ENCODE measurements around the gene YEATS4. TPM values are rescaled to one million over a fixed set of nuclear protein-coding genes. Genes with fewer than 3 reads are reported as not detected.
A peak's percentile ranks its signal among the peaks of the same experiment; 100 is the strongest.

Gene YEATS4
- total RNA-seq, 1 donor = 28.5 TPM

GRCh38 chr12:69341328-69341727 is 18.2 kb upstream of the YEATS4 start:
- peak in 1 of 3 donors; percentile 31 for DNase-seq (ENCODE audit: low read depth in 2 of 3, low spot score in 2 of 3)

DNA sequence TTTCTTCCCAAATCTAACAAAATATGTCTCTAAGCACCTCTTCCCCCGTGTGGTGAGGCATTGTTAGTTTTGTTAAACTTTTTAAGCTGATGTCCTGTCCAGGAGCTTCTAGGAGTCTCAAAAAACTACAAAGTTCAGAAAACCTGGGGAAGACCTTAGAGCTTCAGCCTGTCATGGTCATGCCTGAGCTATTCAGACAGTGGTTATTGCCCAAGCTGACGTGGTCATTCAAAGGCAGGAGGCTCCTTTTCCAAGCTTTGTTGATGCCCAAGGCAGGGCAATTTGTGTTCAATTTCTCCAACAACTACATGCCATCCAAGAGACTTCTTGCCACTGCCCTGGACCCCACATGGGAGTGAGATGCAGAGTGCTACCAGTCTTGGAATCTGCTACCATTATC is 17.1 kb upstream of the YEATS4 start:
- no peak for DNase-seq (ENCODE audit: low read depth in 2 of 3, low spot score in 2 of 3)

GRCh38 chr12:69343357-69343756 is 16.2 kb upstream of the YEATS4 start:
- no peak for DNase-seq (ENCODE audit: low read depth in 2 of 3, low spot score in 2 of 3)

DNA sequence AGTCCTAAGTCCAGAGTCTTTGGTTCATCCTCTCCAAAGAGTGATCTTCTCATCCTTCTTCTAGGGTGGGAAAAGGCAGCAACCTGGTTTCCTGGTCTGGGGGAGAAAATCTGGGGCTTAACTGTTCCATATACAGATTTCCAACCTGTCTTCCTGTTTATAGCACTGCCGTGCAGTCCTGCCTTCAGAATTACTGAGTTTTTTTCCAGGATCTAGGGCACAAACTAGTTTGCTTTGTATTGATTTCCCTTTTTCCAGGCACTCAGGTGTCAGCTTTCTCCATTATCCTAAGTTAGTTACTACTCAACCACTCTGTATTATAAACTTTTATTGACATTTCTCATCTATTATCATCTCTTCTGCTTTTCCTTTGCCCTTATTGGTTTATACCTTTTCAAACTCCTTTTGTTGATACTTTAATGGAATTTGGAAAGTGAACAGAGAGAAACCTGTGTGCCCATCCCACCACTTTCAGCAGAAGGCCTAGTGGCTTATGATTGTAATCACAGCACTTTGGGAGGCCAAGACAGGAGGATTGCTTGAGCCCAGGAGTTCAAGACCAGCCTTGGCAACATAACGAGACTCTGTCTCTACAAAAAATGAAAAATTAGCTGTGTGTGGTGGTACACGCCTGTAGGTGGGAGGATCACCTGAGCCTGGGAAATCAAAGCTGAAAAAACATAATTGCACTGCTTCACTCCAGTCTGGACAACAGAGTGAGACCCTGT is 15.5 kb upstream of the YEATS4 start:
- DNase-seq (ENCODE audit: low read depth in 2 of 3, low spot score in 2 of 3) = no peak

- DNase-seq (ENCODE audit: low read depth in 2 of 3, low spot score in 2 of 3) = no peak
Measured at GRCh38 chr12:69345077-69345476, 14.5 kb upstream of the YEATS4 start.

DNA sequence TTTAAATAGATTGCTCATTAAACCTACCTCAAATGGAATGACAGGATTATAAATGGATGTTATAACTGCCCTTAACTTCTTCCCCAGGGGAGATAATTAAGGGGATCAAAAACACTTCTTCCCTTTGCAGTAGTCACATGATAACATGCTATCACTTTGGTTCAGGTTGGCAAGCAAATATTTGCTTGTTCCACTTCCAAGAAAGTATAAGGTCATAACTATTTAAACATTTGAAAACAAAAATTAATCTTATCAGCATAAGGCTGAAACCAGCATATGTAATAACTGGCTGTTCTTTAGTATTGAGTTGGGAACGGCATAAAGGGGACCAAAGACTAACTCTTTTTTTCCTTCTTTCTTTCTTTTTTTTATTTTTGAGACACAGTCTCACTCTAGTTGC is 13.8 kb upstream of the YEATS4 start:
- DNase-seq (ENCODE audit: low read depth in 2 of 3, low spot score in 2 of 3) = no peak

- DNase-seq (ENCODE audit: low read depth in 2 of 3, low spot score in 2 of 3) = peak in 2 of 3 donors; percentile 32 to 40
Measured at GRCh38 chr12:69348162-69348938, 11.2 kb upstream of the YEATS4 start, which contains the start of gene LYZ. LYZ (plus strand) TSS chr12:69348381; CDS start chr12:69348409, 28 bp downstream.

GRCh38 chr12:69350002-69350626 is 9.4 kb upstream of the YEATS4 start:
- no peak for DNase-seq (ENCODE audit: low read depth in 2 of 3, low spot score in 2 of 3)

- no peak for DNase-seq (ENCODE audit: low read depth in 2 of 3, low spot score in 2 of 3)
Measured at GRCh38 chr12:69350777-69351176, 8.8 kb upstream of the YEATS4 start.

DNA sequence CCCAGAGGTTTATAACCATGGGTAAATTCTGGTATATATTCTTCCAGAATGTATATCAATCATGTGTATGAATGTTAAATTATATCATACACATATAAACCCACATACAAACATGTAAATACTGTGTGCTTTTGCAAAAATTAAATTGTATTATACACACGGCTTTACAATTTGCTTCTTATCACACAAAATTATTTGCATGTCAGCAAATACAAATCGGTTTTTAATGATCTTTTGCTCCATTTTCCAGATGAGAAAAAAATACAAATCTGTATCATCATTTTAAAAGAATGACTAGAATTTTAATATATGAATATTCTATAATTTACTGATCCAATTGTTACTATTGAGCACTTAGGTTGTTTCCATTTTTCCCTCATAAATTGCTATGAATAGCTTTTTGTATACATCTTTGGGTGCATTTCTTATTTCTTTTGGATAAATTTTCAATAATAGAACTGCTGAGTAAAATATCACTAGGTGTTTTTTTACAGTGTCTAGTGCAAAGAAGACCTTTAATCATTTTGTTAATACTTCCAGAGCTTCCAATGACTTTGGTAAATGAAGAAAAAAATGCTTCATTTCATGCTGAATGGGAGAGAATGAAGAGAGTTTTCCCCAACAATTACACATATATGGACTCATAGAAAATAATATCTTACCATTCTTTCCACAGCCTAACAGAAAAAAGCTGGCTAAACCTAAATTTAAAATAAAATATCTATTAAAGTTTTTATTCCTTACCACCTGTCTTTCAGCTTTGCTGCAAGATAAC is 7.9 kb upstream of the YEATS4 start:
- no peak for DNase-seq (ENCODE audit: low read depth in 2 of 3, low spot score in 2 of 3)

- DNase-seq (ENCODE audit: low read depth in 2 of 3, low spot score in 2 of 3) = no peak
Measured at GRCh38 chr12:69352904-69353303, 6.6 kb upstream of the YEATS4 start.

GRCh38 chr12:69354172-69354555 is 5.4 kb upstream of the YEATS4 start:
- DNase-seq (ENCODE audit: low read depth in 2 of 3, low spot score in 2 of 3) = no peak

DNA sequence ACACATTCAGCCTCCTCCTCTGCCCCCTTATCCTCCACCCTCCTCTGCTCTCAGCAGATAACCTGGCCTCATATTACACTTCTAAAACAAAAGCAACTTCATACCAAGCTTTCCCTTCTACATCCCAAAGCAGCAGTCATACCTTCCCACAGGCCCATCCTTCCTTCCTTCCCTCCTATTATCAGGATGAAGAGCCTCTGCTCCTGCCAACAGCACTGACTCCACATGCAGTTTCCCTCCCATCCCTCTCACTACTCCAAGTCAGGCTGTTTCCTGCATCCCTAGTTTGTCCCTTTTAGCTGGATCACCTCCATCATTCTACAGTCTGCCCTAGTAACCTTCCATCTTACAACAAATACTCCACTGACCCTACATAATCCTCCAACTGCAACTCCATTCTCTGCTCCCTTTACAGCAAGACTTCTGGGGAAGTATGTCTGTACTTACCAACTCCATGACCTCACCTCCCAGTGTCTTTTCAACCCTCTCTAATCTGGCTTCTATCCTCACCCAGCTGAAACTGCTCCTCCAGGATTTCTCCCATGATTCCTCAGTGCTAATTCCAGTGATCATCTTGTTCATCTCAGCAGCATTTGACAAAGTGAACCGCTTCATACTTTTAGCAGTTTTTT is 4.9 kb upstream of the YEATS4 start:
- DNase-seq (ENCODE audit: low read depth in 2 of 3, low spot score in 2 of 3) = no peak

DNA sequence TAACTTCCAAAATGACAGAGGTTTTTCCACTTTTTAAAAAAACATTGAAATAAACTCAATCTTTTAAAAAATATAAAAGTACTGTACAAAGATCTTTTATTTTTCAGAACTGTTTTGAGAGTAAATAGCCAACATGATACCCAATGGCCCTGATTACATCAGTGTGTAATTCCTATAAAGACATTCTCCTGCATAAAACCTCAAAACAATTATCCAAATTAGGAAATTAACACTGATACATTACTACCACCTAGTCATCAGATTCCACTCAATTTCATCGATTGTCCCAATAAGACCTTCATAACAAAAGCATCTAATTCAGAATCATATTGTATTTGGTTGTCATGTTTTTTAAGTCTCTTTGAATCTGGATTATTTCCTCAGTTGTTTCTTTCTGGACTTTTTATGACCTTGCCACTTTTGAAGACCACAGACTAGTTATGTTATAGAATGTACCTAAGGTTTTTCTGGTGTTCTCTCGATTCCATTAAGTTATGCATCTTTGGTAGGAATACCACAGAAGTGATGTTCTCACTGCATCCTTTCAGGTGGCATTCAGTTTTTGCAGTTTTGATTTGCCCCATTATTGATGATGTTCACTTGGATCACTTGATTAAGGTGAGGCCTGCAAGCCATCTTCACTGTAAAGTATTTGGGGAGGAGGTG is 4.0 kb upstream of the YEATS4 start:
- DNase-seq (ENCODE audit: low read depth in 2 of 3, low spot score in 2 of 3) = no peak

- DNase-seq (ENCODE audit: low read depth in 2 of 3, low spot score in 2 of 3) = no peak
Measured at GRCh38 chr12:69360348-69360672, 767 bp downstream of the YEATS4 start.

- DNase-seq (ENCODE audit: low read depth in 2 of 3, low spot score in 2 of 3) = no peak
Measured at GRCh38 chr12:69366796-69367195, 7.3 kb downstream of the YEATS4 start.

- no peak for DNase-seq (ENCODE audit: low read depth in 2 of 3, low spot score in 2 of 3)
Measured at GRCh38 chr12:69368171-69368570, 8.6 kb downstream of the YEATS4 start.

DNA sequence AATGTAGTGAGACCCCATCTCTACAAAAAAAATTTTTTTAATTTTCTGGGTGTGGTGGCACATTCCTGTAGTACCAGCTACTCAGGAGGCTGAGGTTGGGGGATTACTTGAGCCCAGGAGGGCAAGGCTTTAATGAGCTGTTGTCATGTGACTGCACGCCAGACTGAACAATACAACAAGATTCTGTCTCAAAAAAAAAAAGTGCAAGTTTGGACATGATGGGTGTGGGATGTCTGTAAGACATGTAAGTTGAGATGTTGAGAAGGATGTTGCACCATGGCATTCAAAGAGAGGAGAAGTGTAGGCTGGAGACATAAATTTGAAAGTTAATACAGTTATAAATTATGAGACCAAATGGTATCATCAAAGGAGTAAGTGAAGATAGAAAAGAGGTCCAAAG is 23.5 kb downstream of the YEATS4 start:
- DNase-seq (ENCODE audit: low read depth in 2 of 3, low spot score in 2 of 3) = no peak

DNA sequence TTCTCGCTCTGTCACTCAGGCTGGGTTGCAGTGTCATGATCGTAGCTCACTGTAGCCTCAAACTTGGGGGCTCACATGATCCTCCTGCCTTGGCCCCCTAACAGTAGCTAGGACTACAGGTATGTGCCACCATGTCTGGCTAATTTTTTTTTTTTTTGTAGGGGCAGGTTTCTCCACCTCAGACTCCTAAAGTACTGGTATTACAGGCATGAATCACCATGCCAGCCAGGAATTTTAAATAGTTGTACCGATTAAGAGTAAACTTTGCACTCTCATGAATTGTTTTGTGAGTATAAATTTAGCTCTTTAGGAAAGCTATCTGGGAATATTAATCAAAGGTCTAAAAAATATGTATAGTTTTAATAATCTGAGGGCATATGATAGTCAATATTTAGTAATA is 25.5 kb downstream of the YEATS4 start:
- DNase-seq (ENCODE audit: low read depth in 2 of 3, low spot score in 2 of 3) = no peak

DNA sequence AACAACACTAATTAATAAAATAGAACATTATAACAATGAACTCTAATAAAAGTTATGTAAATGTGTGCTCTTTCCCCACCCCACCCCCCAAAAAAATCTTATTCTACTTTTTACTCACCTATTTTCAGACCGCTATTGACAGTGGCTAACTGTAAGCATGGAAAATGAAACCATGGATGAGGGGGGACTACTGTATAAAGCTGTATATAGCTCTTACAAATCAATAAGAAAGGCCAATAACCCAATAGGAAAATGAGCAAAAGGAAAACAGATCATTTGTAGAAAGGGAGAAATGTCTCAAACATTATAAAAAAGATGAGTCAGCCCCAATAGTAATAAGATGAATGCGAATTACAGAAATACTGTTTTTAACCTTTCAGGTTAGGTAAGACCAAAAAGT is 27.4 kb downstream of the YEATS4 start:
- no peak for DNase-seq (ENCODE audit: low read depth in 2 of 3, low spot score in 2 of 3)
